Keratinocyte (primary cell): Measurements from ENCODE around the gene SMG9. TPM values are rescaled to one million over a fixed set of nuclear protein-coding genes. Genes with fewer than 3 reads are reported as not detected.

ENCODE experiments used
- DNase-seq: peaks from one replicate; pipeline ENCODE4 v3.0.0-alpha.2; 2011; ENCODE audit warnings: low read depth, missing footprints, low spot score
- FAIRE-seq: peaks from 2 replicates; lab custom pipeline; 2011; peaks lifted over from hg19 to GRCh38; lab: Jason Lieb, UNC
- H2AFZ ChIP-seq: 2 replicates; pipeline ENCODE4 v1.6.0; 2012; ENCODE audit warnings: low read length, control low read depth, inconsistent platforms; ENCODE audit not compliant: control insufficient read depth
- H3K27ac ChIP-seq: 2 replicates; pipeline ENCODE4 v1.5.1; 2011; ENCODE audit warnings: low read length; ENCODE audit not compliant: control insufficient read depth, insufficient read depth
- H3K27me3 ChIP-seq: 3 replicates; pipeline ENCODE4 v1.6.0; 2011; ENCODE audit warnings: low read length; ENCODE audit not compliant: control insufficient read depth, insufficient read depth; ENCODE audit errors: extremely low read depth
- H3K36me3 ChIP-seq, 2 experiments: 2 replicates in 1 of 2; 3 replicates in 1 of 2; pipeline ENCODE4 v1.5.1; 2011; ENCODE audit warnings: low read length in 2 of 2, mild to moderate bottlenecking in 1 of 2; ENCODE audit not compliant: control insufficient read depth in 2 of 2, insufficient read depth in 2 of 2; ENCODE audit errors: extremely low read depth in 1 of 2
- H3K4me1 ChIP-seq: 3 replicates; pipeline ENCODE4 v1.5.1; 2011; ENCODE audit warnings: low read length; ENCODE audit not compliant: control insufficient read depth, insufficient read depth; ENCODE audit errors: extremely low read depth
- H3K4me2 ChIP-seq: 3 replicates; pipeline ENCODE4 v1.6.0; 2011; ENCODE audit warnings: low read depth, low read length; ENCODE audit not compliant: control insufficient read depth, insufficient read depth; ENCODE audit errors: extremely low read depth
- H3K4me3 ChIP-seq, 3 experiments: fragments of 200-600 bp in 1 of 3; sonication (generic) in 1 of 3; 2 replicates in 2 of 3; 3 replicates in 1 of 3; pipeline ENCODE4 v1.5.1; 2011 to 2016; ENCODE audit warnings: low read length in 3 of 3, mild to moderate bottlenecking in 3 of 3, control low read depth in 2 of 3, inconsistent platforms in 1 of 3, low read depth in 1 of 3, mixed read lengths in 1 of 3, mixed run types in 1 of 3, moderate library complexity in 1 of 3; ENCODE audit not compliant: control insufficient read depth in 2 of 3, insufficient read depth in 2 of 3; ENCODE audit errors: extremely low read depth in 1 of 3
- H3K79me2 ChIP-seq: 2 replicates; pipeline ENCODE4 v1.6.0; 2012; ENCODE audit warnings: low read length; ENCODE audit not compliant: control insufficient read depth, insufficient read depth
- H3K9ac ChIP-seq: 3 replicates; pipeline ENCODE4 v1.6.0; 2011; ENCODE audit warnings: low read length; ENCODE audit not compliant: control insufficient read depth, insufficient read depth; ENCODE audit errors: extremely low read depth
- H3K9me1 ChIP-seq: 3 replicates; pipeline ENCODE4 v1.6.0; 2011; ENCODE audit warnings: low read length; ENCODE audit not compliant: control insufficient read depth, insufficient read depth; ENCODE audit errors: extremely low read depth
- H3K9me3 ChIP-seq: 2 replicates; pipeline ENCODE4 v1.5.1; 2012; ENCODE audit warnings: low read depth, low read length; ENCODE audit not compliant: control insufficient read depth
- H4K20me1 ChIP-seq: 3 replicates; pipeline ENCODE4 v1.6.0; 2011; ENCODE audit warnings: low read length; ENCODE audit not compliant: control insufficient read depth, insufficient read depth; ENCODE audit errors: extremely low read depth
- EZH2 ChIP-seq: IDR thresholded peaks from one replicate; pipeline ENCODE4 v1.6.1; 2012; ENCODE audit warnings: inconsistent platforms, mild to moderate bottlenecking, low read length, moderate library complexity
- dilution Hi-C: fragments of 300-500 bp; cut with MboI; formaldehyde crosslinking; loops from one replicate; pipeline ENCODE4 v1.7.0; 2020; ENCODE audit warnings: low sequenced_read_pairs; ENCODE audit not compliant: extremely low pct_ligation_motif_present
- polyA plus RNA-seq, 5 experiments: library from polyadenylated mRNA; depleted of rRNA in 3 of 5; stranded (reverse) in 3 of 5; stranded (forward) in 1 of 5; unstranded in 1 of 5; fragments of >200 nt; gene quantifications; 1 replicate in 1 of 5; 2 replicates in 3 of 5; 3 replicates in 1 of 5; pipeline versions ENCODE4 v1.2.1 to v1.2.3, GENCODE V29; 2011 to 2012; ENCODE audit warnings: missing spikeins in 2 of 5, low read depth in 1 of 5, low replicate concordance in 1 of 5
- TF ChIP-seq, protein P1 (sequence below), 3 experiments: IDR thresholded peaks in 1 of 3; conservative IDR thresholded peaks in 1 of 3; optimal IDR thresholded peaks in 1 of 3; 2 replicates in 2 of 3; 3 replicates in 1 of 3; pipeline versions ENCODE3 to v1.5.1; 2011; ENCODE audit warnings: low read length in 3 of 3, mild to moderate bottlenecking in 3 of 3, moderate library complexity in 2 of 3, control low read depth in 1 of 3, inconsistent platforms in 1 of 3; ENCODE audit not compliant: insufficient read depth in 2 of 3; ENCODE audit errors: extremely low read depth in 1 of 3

The SMG9 gene
- polyA plus RNA-seq, 1 donor (not counting 4 experiments of a cell fraction or from before 2014, with no cell fraction given) = 15.6 TPM

DNA sequence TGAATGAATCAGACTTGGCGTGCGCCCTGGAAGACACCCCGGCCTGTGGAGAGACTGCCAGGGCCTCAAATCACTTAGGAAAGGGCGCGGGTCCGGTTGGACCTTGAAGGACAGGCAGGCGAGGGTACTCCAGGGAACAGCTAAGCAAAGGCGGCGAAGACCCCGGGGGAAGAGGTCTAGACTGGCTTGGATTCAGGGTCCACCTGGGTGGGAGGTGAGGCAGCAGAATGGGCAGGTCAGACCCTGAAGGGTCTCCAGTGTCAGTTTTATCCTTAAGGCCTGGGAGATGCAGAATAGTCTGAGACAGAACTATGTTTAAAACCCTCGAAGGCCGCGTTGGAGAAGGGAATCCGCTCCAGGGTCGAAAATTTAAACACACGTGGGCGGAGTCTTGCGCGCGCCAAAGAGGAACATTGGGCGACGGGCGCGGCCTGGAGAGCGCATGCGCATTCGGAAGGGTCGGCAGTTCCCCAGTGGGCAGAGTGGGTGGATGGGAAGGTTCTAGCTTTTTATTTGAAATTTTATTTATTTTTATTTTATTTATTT is 567 bp upstream of the SMG9 start:
- no peaks in the 10 kb centered on the region for H4K20me1 ChIP-seq
- no peak for DNase-seq
- FAIRE-seq = no peak

DNA sequence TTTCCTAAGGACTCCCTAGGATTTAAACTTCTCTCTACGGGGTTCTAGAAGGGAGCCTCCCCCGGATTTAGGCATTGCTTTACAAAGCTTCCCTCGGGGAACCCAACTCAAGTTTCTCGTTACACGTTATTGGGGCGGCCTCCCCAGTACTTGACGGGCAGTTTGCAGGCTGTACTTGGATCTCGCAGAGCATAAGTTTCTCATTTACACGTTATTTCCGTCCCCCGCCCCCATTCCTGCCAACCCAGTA is 584 bp downstream of the SMG9 start:
- FAIRE-seq (no peak), DNase-seq (no peak)
- Histone ChIP-seq H3K27me3 (no peaks in the 10 kb centered on the region), H3K4me2 (peak overlapping the region; percentile 99), H3K36me3 (peaks cover 9 to 20% of the 10 kb centered on the region in 2 experiments), H2AFZ (no peak overlapping the region), H3K4me3 (peak overlapping the region; percentile 75 to 93 (median 85)), H3K9ac (peak overlapping the region; percentile 100), H3K9me1 (no peaks in the 10 kb centered on the region), H3K27ac (peak overlapping the region; percentile 100), H4K20me1 (no peaks in the 10 kb centered on the region), H3K9me3 (no peaks in the 10 kb centered on the region), H3K4me1 (peaks cover 65% of the 10 kb centered on the region), H3K79me2 (peaks cover 23% of the 10 kb centered on the region)
- TF ChIP-seq EZH2 = no peak
- TF ChIP-seq, protein P1, sequence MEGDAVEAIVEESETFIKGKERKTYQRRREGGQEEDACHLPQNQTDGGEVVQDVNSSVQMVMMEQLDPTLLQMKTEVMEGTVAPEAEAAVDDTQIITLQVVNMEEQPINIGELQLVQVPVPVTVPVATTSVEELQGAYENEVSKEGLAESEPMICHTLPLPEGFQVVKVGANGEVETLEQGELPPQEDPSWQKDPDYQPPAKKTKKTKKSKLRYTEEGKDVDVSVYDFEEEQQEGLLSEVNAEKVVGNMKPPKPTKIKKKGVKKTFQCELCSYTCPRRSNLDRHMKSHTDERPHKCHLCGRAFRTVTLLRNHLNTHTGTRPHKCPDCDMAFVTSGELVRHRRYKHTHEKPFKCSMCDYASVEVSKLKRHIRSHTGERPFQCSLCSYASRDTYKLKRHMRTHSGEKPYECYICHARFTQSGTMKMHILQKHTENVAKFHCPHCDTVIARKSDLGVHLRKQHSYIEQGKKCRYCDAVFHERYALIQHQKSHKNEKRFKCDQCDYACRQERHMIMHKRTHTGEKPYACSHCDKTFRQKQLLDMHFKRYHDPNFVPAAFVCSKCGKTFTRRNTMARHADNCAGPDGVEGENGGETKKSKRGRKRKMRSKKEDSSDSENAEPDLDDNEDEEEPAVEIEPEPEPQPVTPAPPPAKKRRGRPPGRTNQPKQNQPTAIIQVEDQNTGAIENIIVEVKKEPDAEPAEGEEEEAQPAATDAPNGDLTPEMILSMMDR (optimal IDR thresholded peaks at IDR 0.05 in 1 of 3, IDR thresholded peaks at IDR 0.05 in 1 of 3, conservative IDR thresholded peaks at IDR 0.05 in 1 of 3; ENCODE audit: extremely low read depth in 1 of 3, insufficient read depth in 2 of 3, low read length in 3 of 3) = no peak
- dilution Hi-C loops = no loop called here

More for the DNA sequence above, 567 bp upstream of the SMG9 start:
- Histone ChIP-seq H3K79me2 (peaks cover 23% of the 10 kb centered on the region), H3K9me3 (no peaks in the 10 kb centered on the region), H3K27me3 (no peaks in the 10 kb centered on the region), H3K4me3 (peak overlapping the region; percentile 75 to 93 (median 85)), H3K9me1 (no peaks in the 10 kb centered on the region), H3K9ac (peak overlapping the region; percentile 100), H3K4me1 (peaks cover 67% of the 10 kb centered on the region), H3K4me2 (peak overlapping the region; percentile 99), H2AFZ (peak overlapping the region; percentile 16), H3K27ac (peak overlapping the region; percentile 100), H3K36me3 (peaks cover 4 to 10% of the 10 kb centered on the region in 2 experiments)
- TF ChIP-seq, protein P1 (optimal IDR thresholded peaks at IDR 0.05 in 1 of 3, IDR thresholded peaks at IDR 0.05 in 1 of 3, conservative IDR thresholded peaks at IDR 0.05 in 1 of 3; ENCODE audit: extremely low read depth in 1 of 3, insufficient read depth in 2 of 3, low read length in 3 of 3) = no peak
- TF ChIP-seq EZH2 = no peak
- dilution Hi-C loops = no loop called here
